Natural killer cell treated with Interleukin-12 subunit alpha and Interleukin-12 subunit beta and Interleukin-15 and Interleukin-18, amount 100 ng/mL, for 72 hours (primary cell): ENCODE results near the gene SSC5D. TPM values are rescaled to one million over a fixed set of nuclear protein-coding genes. Genes with fewer than 3 reads are reported as not detected.
"Not testable (repeated sequence)": the region's sequence is repeated elsewhere in the genome, so short reads cannot be mapped to it uniquely, and the experiment has no call there.

Experiments
- ATAC-seq, 2 donors: fragments of 150-1000 bp; cut with Tn5 transposase in 1 of 2; sonication (Bioruptor Pico), chemical (Tn5 transposase) in 1 of 2; 2 replicates each; pipeline ENCODE4 v1.10.0; 2021
- DNase-seq: peaks from one replicate; pipeline ENCODE4 v3.0.0; 2022; ENCODE audit warnings: low spot score
- H3K27ac Mint-ChIP-seq, 2 donors: 1 replicate in 1 of 2; 2 replicates in 1 of 2; pipeline ENCODE4 v1.8.0; 2022; ENCODE audit warnings: mixed read lengths in 2 of 2, mild to moderate bottlenecking in 1 of 2, moderate library complexity in 1 of 2
- H3K27me3 Mint-ChIP-seq, 2 donors: 1 replicate in 1 of 2; 2 replicates in 1 of 2; pipeline ENCODE4 v1.8.0; 2022; ENCODE audit warnings: mixed read lengths in 2 of 2
- H3K36me3 Mint-ChIP-seq: one replicate; pipeline ENCODE4 v1.8.0; 2022; ENCODE audit warnings: mixed read lengths
- H3K4me1 Mint-ChIP-seq, 2 donors: 1 replicate in 1 of 2; 2 replicates in 1 of 2; pipeline ENCODE4 v1.8.0; 2022; ENCODE audit warnings: low read depth in 2 of 2, mixed read lengths in 2 of 2, mild to moderate bottlenecking in 1 of 2
- H3K4me3 Mint-ChIP-seq: one replicate; pipeline ENCODE4 v1.8.0; 2022; ENCODE audit warnings: mixed read lengths
- H3K9me3 Mint-ChIP-seq: 2 replicates; pipeline ENCODE4 v1.8.0; 2022; ENCODE audit warnings: mixed read lengths
- total RNA-seq, 2 donors: library from RNA; stranded (reverse); gene quantifications; one replicate each; pipeline ENCODE4 v1.2.3, GENCODE V29; 2022

The SSC5D gene
- total RNA-seq, 2 donors from 2014 or later = 0.50 TPM; not detected in 1

GRCh38 chr19:55491546-55492360 lies 3.5 kb downstream of the SSC5D start:
- Mint-ChIP-seq H3K27ac (no peak overlapping the region), H3K36me3 (no peaks in the 10 kb centered on the region), H3K4me1 (no peaks in the 10 kb centered on the region), H3K9me3 (no peaks in the 10 kb centered on the region), H3K4me3 (no peak overlapping the region), H3K27me3 (peaks cover 0 to 6% of the 10 kb centered on the region in 2 donors)
- DNase-seq (no peak), ATAC-seq (no peak)

- Mint-ChIP-seq H3K4me1 (no peaks in the 10 kb centered on the region), H3K27ac (no peak overlapping the region), H3K9me3 (no peaks in the 10 kb centered on the region), H3K27me3 (peaks cover 0 to 6% of the 10 kb centered on the region in 2 donors), H3K36me3 (no peaks in the 10 kb centered on the region), H3K4me3 (no peak overlapping the region)
- DNase-seq = no peak
- ATAC-seq = no peak
Observed at GRCh38 chr19:55492362-55492944, 4.2 kb downstream of the SSC5D start.

- DNase-seq (no peak), ATAC-seq (no peak)
- Mint-ChIP-seq H3K27me3 (peaks cover 0 to 6% of the 10 kb centered on the region in 2 donors), H3K4me3 (no peak overlapping the region), H3K36me3 (no peaks in the 10 kb centered on the region), H3K4me1 (no peaks in the 10 kb centered on the region), H3K27ac (no peak overlapping the region), H3K9me3 (no peaks in the 10 kb centered on the region)
Observed at GRCh38 chr19:55493052-55493644, 4.9 kb downstream of the SSC5D start.

- no peaks in the 10 kb centered on the region for H3K9me3 Mint-ChIP-seq
- H3K4me3 Mint-ChIP-seq = no peak overlapping the region
- no peak for DNase-seq
Observed at GRCh38 chr19:55493645-55494171, 5.5 kb downstream of the SSC5D start.

GRCh38 chr19:55494172-55494761 lies 6.0 kb downstream of the SSC5D start:
- no peak overlapping the region for H3K4me3 Mint-ChIP-seq
- H3K9me3 Mint-ChIP-seq = no peaks in the 10 kb centered on the region
- ATAC-seq = no peak
- H3K27ac Mint-ChIP-seq = no peak overlapping the region
- DNase-seq = no peak
- H3K27me3 Mint-ChIP-seq = peaks cover 0 to 6% of the 10 kb centered on the region in 2 donors
- no peaks in the 10 kb centered on the region for H3K36me3 Mint-ChIP-seq
- no peaks in the 10 kb centered on the region for H3K4me1 Mint-ChIP-seq

More at GRCh38 chr19:55493645-55494171, 5.5 kb downstream of the SSC5D start:
- Mint-ChIP-seq H3K27ac (no peak overlapping the region), H3K4me1 (no peaks in the 10 kb centered on the region), H3K27me3 (peaks cover 0 to 6% of the 10 kb centered on the region in 2 donors), H3K36me3 (no peaks in the 10 kb centered on the region)
- ATAC-seq = no peak

- ATAC-seq (no peak), DNase-seq (no peak)
- H3K36me3 Mint-ChIP-seq = no peaks in the 10 kb centered on the region
- H3K4me1 Mint-ChIP-seq = no peaks in the 10 kb centered on the region
- peaks cover 0 to 6% of the 10 kb centered on the region in 2 donors for H3K27me3 Mint-ChIP-seq
- H3K9me3 Mint-ChIP-seq = no peaks in the 10 kb centered on the region
- H3K27ac Mint-ChIP-seq = no peak overlapping the region
- H3K4me3 Mint-ChIP-seq = no peak overlapping the region
Observed at GRCh38 chr19:55495646-55496349, 7.6 kb downstream of the SSC5D start.

- H3K27ac Mint-ChIP-seq, ATAC-seq, H3K36me3 Mint-ChIP-seq, H3K27me3 Mint-ChIP-seq, H3K4me1 Mint-ChIP-seq, DNase-seq, H3K9me3 Mint-ChIP-seq, H3K4me3 Mint-ChIP-seq: not testable (repeated sequence)
Observed at GRCh38 chr19:55496820-55497219, 8.6 kb downstream of the SSC5D start.

GRCh38 chr19:55497763-55498162 lies 9.5 kb downstream of the SSC5D start:
- no peaks in the 10 kb centered on the region for H3K9me3 Mint-ChIP-seq
- peaks cover 0 to 2% of the 10 kb centered on the region in 2 donors for H3K27me3 Mint-ChIP-seq
- no peak overlapping the region for H3K27ac Mint-ChIP-seq
- peaks cover 9 to 13% of the 10 kb centered on the region in 2 donors for H3K4me1 Mint-ChIP-seq
- H3K36me3 Mint-ChIP-seq = no peaks in the 10 kb centered on the region
- DNase-seq (no peak), ATAC-seq (no peak)
- H3K4me3 Mint-ChIP-seq = no peak overlapping the region

- Mint-ChIP-seq H3K36me3 (peaks cover 3% of the 10 kb centered on the region), H3K27me3 (no peaks in the 10 kb centered on the region), H3K4me3 (no peak overlapping the region), H3K4me1 (peaks cover 13 to 18% of the 10 kb centered on the region in 2 donors), H3K9me3 (no peaks in the 10 kb centered on the region), H3K27ac (no peak overlapping the region)
- DNase-seq (no peak), ATAC-seq (no peak)
Observed at GRCh38 chr19:55498246-55498840, 10.1 kb downstream of the SSC5D start.

- Mint-ChIP-seq H3K4me1 (peaks cover 21 to 29% of the 10 kb centered on the region in 2 donors), H3K27ac (no peak overlapping the region), H3K36me3 (peaks cover 4% of the 10 kb centered on the region), H3K4me3 (no peak overlapping the region), H3K27me3 (no peaks in the 10 kb centered on the region), H3K9me3 (no peaks in the 10 kb centered on the region)
- ATAC-seq (no peak), DNase-seq (no peak)
Observed at GRCh38 chr19:55500368-55500952, 12.2 kb downstream of the SSC5D start.

GRCh38 chr19:55502197-55502952 lies 14.1 kb downstream of the SSC5D start:
- no peaks in the 10 kb centered on the region for H3K9me3 Mint-ChIP-seq
- ATAC-seq (no peak), DNase-seq (no peak)
- no peak overlapping the region for H3K27ac Mint-ChIP-seq
- peaks cover 21 to 29% of the 10 kb centered on the region in 2 donors for H3K4me1 Mint-ChIP-seq
- peak overlapping the region; percentile 13 for H3K4me3 Mint-ChIP-seq
- H3K27me3 Mint-ChIP-seq = no peaks in the 10 kb centered on the region
- H3K36me3 Mint-ChIP-seq = peaks cover 4% of the 10 kb centered on the region

GRCh38 chr19:55503157-55503501 lies 14.9 kb downstream of the SSC5D start:
- H3K27me3 Mint-ChIP-seq = peaks cover 0 to 6% of the 10 kb centered on the region in 2 donors
- peaks cover 21 to 29% of the 10 kb centered on the region in 2 donors for H3K4me1 Mint-ChIP-seq
- H3K4me3 Mint-ChIP-seq = peak overlapping the region; percentile 82
- H3K36me3 Mint-ChIP-seq = peaks cover 4% of the 10 kb centered on the region
- DNase-seq (no peak), ATAC-seq (no peak)
- H3K27ac Mint-ChIP-seq = peak overlapping the region; percentile 40 to 74
- no peaks in the 10 kb centered on the region for H3K9me3 Mint-ChIP-seq
